ENCODE measurements around the gene CMTM4.
"Not testable (repeated sequence)": the region's sequence is repeated elsewhere in the genome, so short reads cannot be mapped to it uniquely, and the experiment has no call there.

CMTM4 gene

GRCh38 chr16:66705790-66706505 lies 9.4 kb upstream of the CMTM4 start:
- DNase-seq (ENCODE audit: low spot score), result no peak

- DNase-seq (ENCODE audit: low spot score), result no peak
These were observed 7.1 kb upstream of the CMTM4 start for GRCh38 chr16:66703406-66704215.

- DNase-seq (ENCODE audit: low spot score), result no peak
These were observed 5.0 kb upstream of the CMTM4 start for GRCh38 chr16:66701516-66701915.

- DNase-seq (ENCODE audit: low spot score), result no peak
These were observed 4.5 kb upstream of the CMTM4 start for GRCh38 chr16:66701026-66701425.

- DNase-seq (ENCODE audit: low spot score), result no peak
These were observed 3.4 kb upstream of the CMTM4 start for GRCh38 chr16:66699898-66700297.

- DNase-seq (ENCODE audit: low spot score), result no peak
These were observed 1.5 kb upstream of the CMTM4 start for GRCh38 chr16:66698046-66698445.

GRCh38 chr16:66695935-66696668 lies 441 bp downstream of the CMTM4 start:
- peak; percentile 39 for DNase-seq (ENCODE audit: low spot score)

- DNase-seq (ENCODE audit: low spot score), result no peak
These were observed 1.0 kb downstream of the CMTM4 start for GRCh38 chr16:66695471-66695934.

- DNase-seq (ENCODE audit: low spot score), result no peak
These were observed 3.4 kb downstream of the CMTM4 start for GRCh38 chr16:66693149-66693548.

- DNase-seq (ENCODE audit: low spot score), result peak; percentile 37
These were observed 4.2 kb downstream of the CMTM4 start for GRCh38 chr16:66692341-66692740.

- no peak for DNase-seq (ENCODE audit: low spot score)
These were observed 5.3 kb downstream of the CMTM4 start for GRCh38 chr16:66691234-66691633.

- DNase-seq (ENCODE audit: low spot score), result no peak
These were observed 6.3 kb downstream of the CMTM4 start for GRCh38 chr16:66690106-66690847.

- no peak for DNase-seq (ENCODE audit: low spot score)
These were observed 7.3 kb downstream of the CMTM4 start for GRCh38 chr16:66689282-66689681.

GRCh38 chr16:66687906-66688625 lies 8.5 kb downstream of the CMTM4 start:
- DNase-seq (ENCODE audit: low spot score), result no peak

- not testable (repeated sequence) for DNase-seq (ENCODE audit: low spot score)
These were observed 10.9 kb downstream of the CMTM4 start for GRCh38 chr16:66685501-66686115.

GRCh38 chr16:66682271-66682670 lies 14.3 kb downstream of the CMTM4 start:
- DNase-seq (ENCODE audit: low spot score), result no peak

GRCh38 chr16:66681676-66682075 lies 14.9 kb downstream of the CMTM4 start:
- no peak for DNase-seq (ENCODE audit: low spot score)

- no peak for DNase-seq (ENCODE audit: low spot score)
These were observed 18.2 kb downstream of the CMTM4 start for GRCh38 chr16:66678337-66678736.

- no peak for DNase-seq (ENCODE audit: low spot score)
These were observed 18.7 kb downstream of the CMTM4 start for GRCh38 chr16:66677836-66678235.

- DNase-seq (ENCODE audit: low spot score), result no peak
These were observed 19.4 kb downstream of the CMTM4 start for GRCh38 chr16:66677179-66677578.

GRCh38 chr16:66676599-66676998 lies 19.9 kb downstream of the CMTM4 start:
- no peak for DNase-seq (ENCODE audit: low spot score)
